ENCODE data around the gene TSPAN17.

Gene TSPAN17

GRCh38 chr5:176682016-176682531, 34.8 kb downstream of the TSPAN17 start:
- TF ChIP-seq, protein P1, sequence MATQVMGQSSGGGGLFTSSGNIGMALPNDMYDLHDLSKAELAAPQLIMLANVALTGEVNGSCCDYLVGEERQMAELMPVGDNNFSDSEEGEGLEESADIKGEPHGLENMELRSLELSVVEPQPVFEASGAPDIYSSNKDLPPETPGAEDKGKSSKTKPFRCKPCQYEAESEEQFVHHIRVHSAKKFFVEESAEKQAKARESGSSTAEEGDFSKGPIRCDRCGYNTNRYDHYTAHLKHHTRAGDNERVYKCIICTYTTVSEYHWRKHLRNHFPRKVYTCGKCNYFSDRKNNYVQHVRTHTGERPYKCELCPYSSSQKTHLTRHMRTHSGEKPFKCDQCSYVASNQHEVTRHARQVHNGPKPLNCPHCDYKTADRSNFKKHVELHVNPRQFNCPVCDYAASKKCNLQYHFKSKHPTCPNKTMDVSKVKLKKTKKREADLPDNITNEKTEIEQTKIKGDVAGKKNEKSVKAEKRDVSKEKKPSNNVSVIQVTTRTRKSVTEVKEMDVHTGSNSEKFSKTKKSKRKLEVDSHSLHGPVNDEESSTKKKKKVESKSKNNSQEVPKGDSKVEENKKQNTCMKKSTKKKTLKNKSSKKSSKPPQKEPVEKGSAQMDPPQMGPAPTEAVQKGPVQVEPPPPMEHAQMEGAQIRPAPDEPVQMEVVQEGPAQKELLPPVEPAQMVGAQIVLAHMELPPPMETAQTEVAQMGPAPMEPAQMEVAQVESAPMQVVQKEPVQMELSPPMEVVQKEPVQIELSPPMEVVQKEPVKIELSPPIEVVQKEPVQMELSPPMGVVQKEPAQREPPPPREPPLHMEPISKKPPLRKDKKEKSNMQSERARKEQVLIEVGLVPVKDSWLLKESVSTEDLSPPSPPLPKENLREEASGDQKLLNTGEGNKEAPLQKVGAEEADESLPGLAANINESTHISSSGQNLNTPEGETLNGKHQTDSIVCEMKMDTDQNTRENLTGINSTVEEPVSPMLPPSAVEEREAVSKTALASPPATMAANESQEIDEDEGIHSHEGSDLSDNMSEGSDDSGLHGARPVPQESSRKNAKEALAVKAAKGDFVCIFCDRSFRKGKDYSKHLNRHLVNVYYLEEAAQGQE (IDR thresholded peaks at IDR 0.05; ENCODE audit: low read depth) = no peak
- TF ChIP-seq USF1 (IDR thresholded peaks at IDR 0.05) (no peak), MAX (IDR thresholded peaks at IDR 0.05) (no peak)

DNA sequence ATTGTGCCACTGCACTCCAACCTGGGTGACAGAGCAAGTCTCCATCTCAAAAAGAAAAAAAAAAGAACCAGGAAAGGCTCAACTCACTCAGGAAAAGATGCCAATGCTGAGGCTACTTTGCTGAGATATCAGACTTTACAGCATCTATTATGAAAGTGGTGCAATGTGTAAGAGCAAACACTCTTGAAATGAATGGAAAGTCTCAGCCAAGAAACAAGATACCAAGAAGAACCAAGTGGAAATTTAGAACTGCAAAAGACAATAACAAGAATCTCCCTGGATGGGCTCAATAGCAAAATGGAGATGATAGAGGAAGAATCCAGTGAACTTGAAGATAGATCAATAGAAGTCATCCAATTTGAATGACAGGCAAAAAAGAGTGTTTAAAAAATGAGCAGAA, 37.7 kb downstream of the TSPAN17 start:
- no peak for TF ChIP-seq TEAD4 (IDR thresholded peaks at IDR 0.05)
- no peak for TF ChIP-seq CREB1 (IDR thresholded peaks at IDR 0.05; ENCODE audit: low read depth)
- TF ChIP-seq TCF12 (IDR thresholded peaks at IDR 0.05; ENCODE audit: low read depth) = no peak
- no peak for TF ChIP-seq RAD21 (IDR thresholded peaks at IDR 0.05; ENCODE audit: low read depth)
- no peak for TF ChIP-seq ZBTB7A (IDR thresholded peaks at IDR 0.05; ENCODE audit: low read depth)
- TF ChIP-seq MAX (IDR thresholded peaks at IDR 0.05) = no peak

DNA sequence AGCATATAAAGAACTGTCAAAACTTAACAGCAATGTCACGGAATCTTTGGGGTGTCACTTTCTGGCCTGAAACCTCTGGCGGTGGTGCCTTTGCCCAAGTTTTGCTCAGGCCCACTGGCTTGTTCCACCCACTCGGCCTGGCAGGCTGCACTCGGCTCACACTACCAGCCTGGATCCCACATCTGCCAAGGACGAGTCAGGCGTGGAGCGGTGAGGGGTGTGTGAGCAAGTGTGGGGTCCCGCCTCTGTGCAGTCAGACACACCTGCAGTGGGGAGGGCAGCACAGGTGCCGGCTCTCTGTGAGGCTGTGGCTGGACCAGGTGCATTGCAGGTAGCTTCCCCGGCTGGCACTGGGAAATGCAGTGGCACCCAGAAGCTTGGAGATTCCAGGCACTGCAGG, 40.0 kb downstream of the TSPAN17 start:
- no peak for TF ChIP-seq TEAD4 (IDR thresholded peaks at IDR 0.05)
- TF ChIP-seq NFIC (IDR thresholded peaks at IDR 0.05) = no peak
- no peak for TF ChIP-seq FOXM1 (IDR thresholded peaks at IDR 0.05; ENCODE audit: borderline replicate concordance, low read depth)
- no peak for TF ChIP-seq CREB1 (IDR thresholded peaks at IDR 0.05; ENCODE audit: low read depth)
- TF ChIP-seq CEBPB (IDR thresholded peaks at IDR 0.05) = no peak

- no peak for TF ChIP-seq FOXM1 (IDR thresholded peaks at IDR 0.05; ENCODE audit: borderline replicate concordance, low read depth)
- TF ChIP-seq TCF12 (IDR thresholded peaks at IDR 0.05; ENCODE audit: low read depth) = no peak
- TF ChIP-seq CREB1 (IDR thresholded peaks at IDR 0.05; ENCODE audit: low read depth) = no peak
- no peak for TF ChIP-seq CEBPB (IDR thresholded peaks at IDR 0.05)
- no peak for TF ChIP-seq TEAD4 (IDR thresholded peaks at IDR 0.05)
- TF ChIP-seq ZBTB7A (IDR thresholded peaks at IDR 0.05; ENCODE audit: low read depth) = no peak
- TF ChIP-seq YY1 (IDR thresholded peaks at IDR 0.05; ENCODE audit: low read depth) = no peak
- no peak for TF ChIP-seq USF1 (IDR thresholded peaks at IDR 0.05)
- TF ChIP-seq TAF1 (IDR thresholded peaks at IDR 0.05; ENCODE audit: low read depth) = no peak
- no peak for TF ChIP-seq EGR1 (IDR thresholded peaks at IDR 0.05)
- no peak for TF ChIP-seq NFIC (IDR thresholded peaks at IDR 0.05)
- no peak for TF ChIP-seq MAX (IDR thresholded peaks at IDR 0.05)
Observed at GRCh38 chr5:176687881-176688280, 40.6 kb downstream of the TSPAN17 start.

- TF ChIP-seq RAD21 (IDR thresholded peaks at IDR 0.05; ENCODE audit: low read depth) (no peak), YY1 (IDR thresholded peaks at IDR 0.05; ENCODE audit: low read depth) (no peak), ZBTB7A (IDR thresholded peaks at IDR 0.05; ENCODE audit: low read depth) (no peak), MAX (IDR thresholded peaks at IDR 0.05) (no peak), NFIC (IDR thresholded peaks at IDR 0.05) (no peak), USF1 (IDR thresholded peaks at IDR 0.05) (no peak), FOXM1 (IDR thresholded peaks at IDR 0.05; ENCODE audit: borderline replicate concordance, low read depth) (no peak), TEAD4 (IDR thresholded peaks at IDR 0.05) (no peak), TCF12 (IDR thresholded peaks at IDR 0.05; ENCODE audit: low read depth) (no peak), CREB1 (IDR thresholded peaks at IDR 0.05; ENCODE audit: low read depth) (no peak), EGR1 (IDR thresholded peaks at IDR 0.05) (no peak), TAF1 (IDR thresholded peaks at IDR 0.05; ENCODE audit: low read depth) (no peak), CEBPB (IDR thresholded peaks at IDR 0.05) (no peak), EP300 (IDR thresholded peaks at IDR 0.05; ENCODE audit: borderline replicate concordance) (no peak)
- TF ChIP-seq, protein P1 (IDR thresholded peaks at IDR 0.05; ENCODE audit: low read depth) = no peak
Observed at GRCh38 chr5:176690911-176691310, 43.6 kb downstream of the TSPAN17 start.

- TF ChIP-seq EGR1 (IDR thresholded peaks at IDR 0.05) (no peak), ZBTB7A (IDR thresholded peaks at IDR 0.05; ENCODE audit: low read depth) (no peak), MAX (IDR thresholded peaks at IDR 0.05) (no peak), RAD21 (IDR thresholded peaks at IDR 0.05; ENCODE audit: low read depth) (no peak), FOXM1 (IDR thresholded peaks at IDR 0.05; ENCODE audit: borderline replicate concordance, low read depth) (no peak), TCF12 (IDR thresholded peaks at IDR 0.05; ENCODE audit: low read depth) (no peak), CEBPB (IDR thresholded peaks at IDR 0.05) (no peak), USF1 (IDR thresholded peaks at IDR 0.05) (no peak), TEAD4 (IDR thresholded peaks at IDR 0.05) (no peak), YY1 (IDR thresholded peaks at IDR 0.05; ENCODE audit: low read depth) (no peak), NFIC (IDR thresholded peaks at IDR 0.05) (no peak), EP300 (IDR thresholded peaks at IDR 0.05; ENCODE audit: borderline replicate concordance) (no peak), CREB1 (IDR thresholded peaks at IDR 0.05; ENCODE audit: low read depth) (no peak), TAF1 (IDR thresholded peaks at IDR 0.05; ENCODE audit: low read depth) (no peak)
- TF ChIP-seq, protein P1 (IDR thresholded peaks at IDR 0.05; ENCODE audit: low read depth) = no peak
Observed at GRCh38 chr5:176691524-176691923, 44.2 kb downstream of the TSPAN17 start.

All from Ishikawa (cell line).